GM03348 (cell line): ENCODE data around the gene ROBO1.
A peak's percentile ranks its signal among the peaks of the same experiment; 100 is the strongest.
"Not testable (repeated sequence)": the region's sequence is repeated elsewhere in the genome, so short reads cannot be mapped to it uniquely, and the experiment has no call there.

Experiments
- DNase-seq: peaks from one replicate; pipeline ENCODE4 v3.0.0; 2012; ENCODE audit warnings: low spot score

The ROBO1 gene

GRCh38 chr3:79245284-79246138, 522.3 kb downstream of the ROBO1 start:
- no peak for DNase-seq

GRCh38 chr3:79236496-79236895, 531.3 kb downstream of the ROBO1 start:
- no peak for DNase-seq

- DNase-seq = no peak
Observed at GRCh38 chr3:79233431-79234060, 534.3 kb downstream of the ROBO1 start.

- no peak for DNase-seq
Observed at GRCh38 chr3:79230266-79230665, 537.5 kb downstream of the ROBO1 start.

GRCh38 chr3:79217096-79217495, 550.7 kb downstream of the ROBO1 start:
- no peak for DNase-seq

GRCh38 chr3:79215286-79215685, 552.5 kb downstream of the ROBO1 start:
- no peak for DNase-seq

GRCh38 chr3:79211586-79212359, 556.0 kb downstream of the ROBO1 start:
- no peak for DNase-seq

GRCh38 chr3:79204351-79204750, 563.4 kb downstream of the ROBO1 start:
- DNase-seq = no peak

- no peak for DNase-seq
Observed at GRCh38 chr3:79203144-79203519, 564.7 kb downstream of the ROBO1 start.

- no peak for DNase-seq
Observed at GRCh38 chr3:79202471-79203143, 565.2 kb downstream of the ROBO1 start.

GRCh38 chr3:79200456-79200855, 567.3 kb downstream of the ROBO1 start:
- DNase-seq = no peak

GRCh38 chr3:79199966-79200365, 567.8 kb downstream of the ROBO1 start:
- DNase-seq = no peak

- no peak for DNase-seq
Observed at GRCh38 chr3:79187426-79187825, 580.4 kb downstream of the ROBO1 start.

GRCh38 chr3:79184251-79184650, 583.5 kb downstream of the ROBO1 start:
- DNase-seq = no peak

GRCh38 chr3:79183496-79183895, 584.3 kb downstream of the ROBO1 start:
- DNase-seq = no peak

GRCh38 chr3:79178471-79179180, 589.2 kb downstream of the ROBO1 start:
- no peak for DNase-seq

GRCh38 chr3:79175870-79176269, 591.9 kb downstream of the ROBO1 start:
- no peak for DNase-seq

GRCh38 chr3:79173259-79173658, 594.5 kb downstream of the ROBO1 start:
- not testable (repeated sequence) for DNase-seq

- no peak for DNase-seq
Observed at GRCh38 chr3:79172241-79172640, 595.6 kb downstream of the ROBO1 start.

- no peak for DNase-seq
Observed at GRCh38 chr3:79170021-79170420, 597.8 kb downstream of the ROBO1 start.

GRCh38 chr3:79167651-79168416, 600.0 kb downstream of the ROBO1 start:
- DNase-seq = peak; percentile 75
